NCI-H187 treated with DMSO at 0.1 percent for 48 hours (cell line): ENCODE results near the gene MAPKAP1.

Experiments used
- DNase-seq: peaks from one replicate; lab custom pipeline; 2025; lab: John Stamatoyannopoulos, UW

MAPKAP1 gene

DNA sequence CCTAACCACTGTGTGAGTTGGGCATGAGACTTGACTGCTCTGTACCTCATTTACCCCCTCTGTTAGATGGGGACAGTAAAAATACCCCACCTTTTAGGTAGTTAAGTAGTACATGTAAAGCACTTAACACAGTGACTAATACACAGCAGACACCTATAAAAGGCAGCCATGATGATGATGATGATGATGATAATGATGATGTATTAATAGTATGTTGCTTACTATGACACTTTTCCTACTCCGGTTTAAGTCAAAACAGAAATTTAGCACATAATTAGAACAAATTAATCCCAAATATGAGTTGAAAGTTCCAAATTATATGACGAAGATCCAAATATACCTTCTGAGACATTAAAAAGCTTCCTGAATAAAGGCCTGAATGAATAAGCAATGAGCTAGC, 223.3 kb downstream of the MAPKAP1 start:
- DNase-seq: no peak

DNA sequence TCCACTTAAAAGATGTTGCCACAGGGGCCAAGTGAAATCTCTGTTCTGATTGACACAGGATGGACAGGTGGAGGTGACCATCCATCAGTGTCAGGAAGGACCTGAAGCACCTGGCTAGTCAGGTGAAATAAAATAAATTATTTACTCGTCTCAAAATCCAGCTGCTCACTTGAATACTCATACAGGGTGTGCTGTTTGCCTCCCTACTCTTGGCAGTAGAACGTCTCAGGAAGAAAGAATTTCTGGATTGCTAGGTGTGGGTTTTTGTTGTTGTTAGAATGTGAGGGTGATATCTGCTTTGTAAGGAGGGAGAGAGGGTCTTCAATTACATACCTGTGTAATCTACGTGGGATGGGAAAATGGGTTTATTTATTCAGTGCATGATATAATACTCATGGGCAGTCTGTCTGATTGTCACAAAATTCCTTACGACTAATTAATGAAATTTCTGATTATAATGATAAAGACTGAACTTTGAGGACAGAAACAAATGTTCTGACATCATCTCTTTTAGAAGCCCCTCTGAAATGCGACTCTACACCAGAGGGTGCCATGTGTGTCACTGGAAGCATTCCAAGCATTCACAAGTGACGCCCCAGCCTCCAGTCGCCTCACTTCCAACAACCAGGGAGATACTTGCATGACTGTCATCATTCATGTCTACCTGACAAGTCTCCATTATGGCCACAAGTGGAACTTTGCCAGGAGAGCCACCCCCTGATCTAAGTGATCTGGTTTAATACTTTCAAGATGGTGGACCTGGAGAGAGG, 227.0 kb downstream of the MAPKAP1 start:
- DNase-seq: peak; percentile 22

DNA sequence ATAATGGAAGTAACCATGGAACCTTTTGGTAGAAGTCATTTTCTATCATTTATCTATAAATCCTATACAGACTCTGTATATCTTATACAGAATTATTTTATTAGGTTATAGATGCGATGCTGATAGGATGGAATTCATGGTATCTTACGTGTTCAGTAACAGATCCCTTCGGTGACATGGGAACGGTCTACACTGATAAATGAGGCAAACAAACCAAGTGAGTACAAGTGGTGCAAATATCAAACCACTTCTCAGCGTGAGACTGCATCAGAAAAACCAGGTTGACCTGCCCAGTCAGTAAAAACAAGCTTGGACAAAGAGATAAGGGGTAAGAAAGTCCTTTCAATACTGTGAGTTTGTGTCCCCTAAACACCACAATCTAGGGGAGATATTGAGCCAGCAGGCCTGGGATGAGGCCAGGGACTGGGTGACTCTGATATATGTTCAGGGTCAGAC, 229.9 kb downstream of the MAPKAP1 start:
- no peak for DNase-seq

DNA sequence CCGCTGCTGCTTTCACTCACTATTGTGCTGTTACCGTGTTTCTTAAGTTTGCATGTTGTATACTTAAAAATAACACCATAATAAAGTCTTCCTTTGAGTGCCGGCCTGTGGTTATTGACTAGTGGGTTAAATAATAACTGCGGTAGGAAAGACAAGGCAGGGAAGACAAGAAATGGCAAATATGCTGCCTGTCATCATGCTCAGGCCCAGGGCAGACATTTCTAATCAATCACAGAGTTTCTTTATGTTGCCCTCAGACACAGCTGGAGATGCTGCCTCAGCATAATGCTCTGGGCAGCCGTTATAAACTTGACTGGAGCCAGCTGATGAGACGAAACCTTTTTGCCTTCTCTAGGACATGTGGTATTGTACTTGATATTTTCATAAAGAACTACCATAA, 230.4 kb downstream of the MAPKAP1 start:
- no peak for DNase-seq

DNA sequence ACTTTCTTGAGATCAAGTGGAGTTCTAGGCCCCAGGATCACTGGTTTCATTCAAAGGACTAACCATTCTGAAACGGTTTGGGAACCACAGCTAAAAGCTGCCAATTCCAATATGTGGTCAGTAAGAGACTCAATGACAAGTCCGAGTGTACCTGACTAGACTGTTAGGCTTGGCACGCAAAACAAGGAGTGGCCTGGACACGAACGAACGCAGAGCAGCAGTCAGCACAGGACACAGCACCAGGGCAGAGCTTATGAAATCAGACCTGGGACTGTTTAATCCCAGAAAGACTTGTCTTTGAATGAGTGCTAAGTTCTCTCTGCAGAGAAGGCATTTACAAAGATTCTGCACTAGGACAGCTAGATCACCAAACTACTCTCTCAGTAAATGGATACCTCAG, 231.6 kb downstream of the MAPKAP1 start:
- DNase-seq: no peak

DNA sequence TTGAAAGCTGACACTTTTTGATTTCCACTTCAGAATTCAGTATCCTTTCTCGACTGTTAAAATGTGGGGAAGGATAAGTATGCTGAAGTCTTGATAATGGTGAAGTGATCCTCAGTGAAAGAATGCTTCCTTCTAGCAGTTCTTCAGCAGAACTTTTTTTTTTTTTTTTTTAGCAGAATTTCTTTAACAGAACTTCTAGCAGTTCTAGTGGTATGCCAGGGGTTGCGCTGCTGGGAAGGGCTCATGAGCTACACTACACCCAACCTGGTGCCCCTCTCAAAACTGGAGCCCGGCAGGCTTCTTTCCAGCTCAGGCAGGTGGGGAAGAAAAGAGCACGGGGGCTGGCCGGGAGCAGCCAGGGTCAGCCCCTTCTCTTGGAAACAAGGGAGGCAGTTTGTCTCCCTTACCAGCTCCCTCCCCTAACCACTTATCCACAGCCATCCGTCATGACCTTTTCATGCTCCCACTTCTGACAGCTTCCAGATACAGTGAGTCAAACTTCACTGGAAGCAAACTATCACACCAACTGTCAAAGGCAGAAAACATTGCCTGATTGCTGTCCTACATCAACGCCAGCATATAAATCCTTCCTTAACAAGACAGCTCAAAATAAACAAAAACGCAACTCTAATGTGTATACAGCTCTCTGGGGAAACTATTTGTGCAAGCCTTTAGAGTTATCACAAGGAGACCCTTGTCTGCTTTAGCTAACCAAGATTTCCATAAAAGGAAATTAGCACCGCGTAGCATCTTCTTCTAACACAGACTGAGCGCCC, 233.9 kb downstream of the MAPKAP1 start:
- no peak for DNase-seq

DNA sequence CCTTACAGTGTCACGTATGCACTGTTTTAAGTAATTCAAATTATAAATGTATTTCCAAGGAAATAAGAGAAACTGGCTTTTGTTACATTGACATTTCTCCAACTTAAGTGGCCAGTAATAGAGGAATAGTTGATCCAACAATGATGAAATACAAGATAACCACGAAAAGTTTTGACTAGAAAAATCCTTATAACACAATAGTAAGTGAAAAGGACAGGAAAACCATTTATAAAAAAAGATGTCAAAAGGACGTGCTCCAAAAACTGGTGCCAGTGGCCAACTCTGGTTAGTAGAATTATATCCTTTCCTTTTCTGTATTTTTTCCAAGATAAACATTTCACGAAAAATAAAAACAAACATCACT, 234.5 kb downstream of the MAPKAP1 start:
- DNase-seq: no peak

DNA sequence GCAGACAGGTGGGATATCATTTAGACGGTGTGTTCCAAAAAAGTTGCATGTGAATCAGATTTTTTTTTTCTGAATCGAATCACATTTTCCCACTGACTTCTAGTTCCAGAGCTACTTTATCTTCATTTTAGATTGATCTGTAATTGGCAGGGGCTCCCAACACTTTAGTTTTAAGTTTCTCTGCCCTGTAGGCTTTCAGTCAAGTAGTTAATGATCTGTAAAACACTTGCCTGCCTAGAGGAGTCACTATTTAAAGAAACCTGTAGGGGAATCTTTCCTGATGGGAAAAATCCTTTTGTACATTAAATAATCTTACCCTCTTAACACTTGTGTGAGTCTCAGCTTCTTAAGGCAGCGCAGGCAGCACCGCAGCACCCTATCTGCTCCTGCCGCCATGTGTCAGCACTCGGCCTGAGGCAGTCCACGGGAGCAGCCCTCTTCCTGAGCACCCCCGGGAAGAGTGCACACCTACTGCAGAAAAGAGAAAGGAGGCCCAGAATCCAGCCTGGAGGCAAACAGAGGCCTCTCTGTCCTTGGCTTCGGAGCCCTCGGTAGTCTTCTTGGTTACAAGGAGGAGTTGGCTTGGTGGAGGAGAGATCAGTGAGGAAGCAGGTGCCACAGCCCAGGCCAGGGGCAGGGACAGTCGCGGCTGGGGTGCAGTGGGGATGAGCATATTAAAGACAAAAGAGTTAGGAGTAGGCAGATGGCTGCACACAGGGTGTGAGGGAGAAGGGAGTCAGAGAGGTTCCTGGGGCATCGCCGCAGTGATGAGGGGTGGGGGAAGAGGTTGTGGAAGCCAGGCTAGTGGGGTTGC, 236.0 kb downstream of the MAPKAP1 start:
- DNase-seq: no peak

DNA sequence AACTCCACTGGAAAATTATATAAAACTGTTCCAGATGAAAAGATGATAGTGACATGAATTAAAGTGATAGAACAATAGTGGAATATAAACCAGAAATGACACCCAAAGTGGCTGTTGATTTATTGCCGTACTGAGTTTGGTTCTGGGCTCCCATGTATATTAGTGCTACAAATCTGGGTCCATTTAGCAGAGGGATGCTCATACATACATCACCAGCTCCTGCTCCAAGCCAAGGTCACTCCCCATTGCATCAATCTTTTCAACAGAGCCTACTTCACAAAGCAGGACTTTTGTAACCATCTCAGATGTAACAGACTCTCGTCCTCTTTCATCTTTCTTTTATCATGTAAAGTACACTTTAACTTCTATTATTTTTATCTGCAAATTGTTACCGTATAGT, 236.8 kb downstream of the MAPKAP1 start:
- no peak for DNase-seq

DNA sequence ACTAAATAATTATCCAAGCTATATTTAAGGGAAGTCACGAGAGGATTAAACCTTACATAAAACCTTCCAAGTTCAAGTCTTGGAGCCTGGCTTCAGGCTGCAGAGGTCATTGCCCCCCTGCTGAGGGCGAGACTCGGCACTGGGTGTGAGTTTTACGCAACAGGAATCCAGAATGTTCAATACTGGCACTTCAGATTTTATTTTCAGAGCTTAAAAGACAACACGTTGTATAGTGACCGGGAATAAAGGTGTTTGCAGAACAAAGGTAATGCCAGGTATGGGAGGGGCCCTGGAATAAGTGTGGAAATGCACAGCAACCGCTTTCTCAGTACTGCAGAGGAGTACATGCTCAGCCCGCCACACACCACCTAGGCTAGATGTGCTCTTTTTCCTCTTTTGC, 238.4 kb downstream of the MAPKAP1 start:
- DNase-seq: no peak

DNA sequence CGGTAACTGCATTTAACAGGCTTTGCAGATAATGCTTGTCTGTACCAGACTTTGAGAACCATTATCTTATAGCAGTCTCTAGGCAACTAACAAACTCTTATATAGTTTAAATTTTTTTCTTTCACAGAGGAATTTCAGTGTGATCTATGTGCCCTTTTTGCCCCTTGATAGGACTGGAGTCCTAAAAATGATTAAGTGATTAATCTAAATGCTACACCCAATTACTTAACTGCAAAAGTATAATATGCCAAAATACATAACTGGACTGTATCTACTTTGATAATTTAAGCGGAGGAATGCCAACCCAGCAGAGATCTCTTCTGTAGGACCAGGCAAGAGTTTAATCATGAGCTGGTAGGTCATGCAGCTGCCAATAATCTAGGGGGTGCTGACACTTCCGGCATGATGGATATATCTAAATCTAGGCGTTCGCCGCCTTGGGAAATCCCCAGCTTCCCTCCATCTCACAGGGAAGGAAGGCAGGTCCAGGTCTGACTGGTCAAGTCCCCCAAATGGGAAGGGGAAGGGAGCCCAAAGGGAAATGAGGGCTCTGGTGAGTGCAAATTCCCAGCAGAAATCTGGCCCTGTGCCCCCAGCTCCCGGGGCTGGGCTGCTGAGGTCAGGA, 239.8 kb downstream of the MAPKAP1 start:
- DNase-seq: no peak

DNA sequence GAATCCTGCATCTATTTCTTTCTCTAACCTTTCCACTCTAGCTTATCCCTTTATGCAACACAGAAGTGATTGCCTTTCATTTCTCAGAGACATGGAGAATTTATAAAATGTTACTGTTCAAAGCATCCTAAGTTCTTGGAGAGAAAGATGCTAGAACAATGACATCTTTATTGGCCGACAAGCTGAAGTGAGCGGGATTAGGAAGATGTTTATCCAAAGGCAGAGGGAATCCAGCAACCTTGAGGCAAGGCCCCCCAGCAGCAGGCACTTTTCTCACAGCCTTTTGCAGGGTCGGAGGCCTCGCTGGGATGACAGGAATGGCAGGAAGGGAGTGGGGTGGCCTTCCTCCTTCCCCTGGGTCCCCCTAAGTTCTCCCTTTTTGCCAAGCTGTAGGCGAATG, 240.6 kb downstream of the MAPKAP1 start:
- DNase-seq: no peak

DNA sequence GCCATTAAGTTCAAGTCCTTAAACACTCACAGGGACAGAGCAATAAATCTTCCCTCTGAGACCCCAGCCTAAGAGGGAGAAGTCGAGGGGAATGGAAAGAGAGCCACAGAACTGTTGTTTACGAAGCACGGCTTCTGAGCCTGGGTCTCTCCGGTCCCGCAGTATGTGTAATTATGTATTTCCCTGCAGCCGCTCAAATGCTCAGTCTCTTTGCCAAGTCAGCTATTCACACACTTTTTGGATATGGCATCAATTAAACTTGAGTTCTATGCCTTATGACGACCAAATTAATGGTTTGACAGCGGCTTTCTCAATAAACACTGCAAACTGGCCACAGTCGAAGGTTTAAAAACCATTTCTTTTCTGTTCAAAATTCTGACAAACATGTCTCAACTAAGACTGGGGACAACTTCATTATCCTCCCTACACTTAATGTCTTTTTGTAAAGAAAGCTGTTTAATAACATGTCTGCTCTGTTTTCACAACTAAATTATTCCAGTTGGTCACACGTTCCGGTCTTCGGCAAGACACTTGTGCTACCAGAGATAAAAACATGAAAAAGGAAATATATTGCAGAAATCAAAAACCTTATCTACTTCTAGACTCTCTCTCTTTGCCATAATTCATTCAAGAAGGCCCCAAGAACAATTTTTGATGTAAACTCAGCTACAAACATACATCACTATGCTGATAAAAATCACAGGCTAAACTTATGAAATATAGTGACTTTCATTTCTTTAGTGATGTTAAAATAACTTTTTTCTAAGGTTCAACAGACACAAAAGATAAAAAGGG, 242.2 kb downstream of the MAPKAP1 start:
- DNase-seq: no peak

DNA sequence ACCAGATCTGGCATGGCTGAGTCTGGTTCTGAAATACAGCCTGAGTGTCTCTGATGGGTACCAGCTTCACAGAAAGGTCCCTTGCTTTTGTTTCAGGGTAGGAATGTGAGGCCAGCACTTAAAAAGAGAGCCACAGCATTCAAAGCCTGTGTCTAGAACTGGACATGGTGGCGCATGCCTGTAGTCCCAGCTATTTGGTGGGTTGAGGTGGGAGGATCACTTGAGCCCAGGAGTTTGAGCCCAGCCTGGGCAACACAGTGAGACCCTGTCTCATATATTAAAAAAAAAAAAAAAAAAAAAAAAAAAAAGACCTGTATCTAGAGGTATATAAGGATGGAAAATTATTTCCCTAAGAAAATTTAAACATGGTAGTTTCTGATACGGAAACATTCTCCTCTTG, 243.1 kb downstream of the MAPKAP1 start:
- no peak for DNase-seq

DNA sequence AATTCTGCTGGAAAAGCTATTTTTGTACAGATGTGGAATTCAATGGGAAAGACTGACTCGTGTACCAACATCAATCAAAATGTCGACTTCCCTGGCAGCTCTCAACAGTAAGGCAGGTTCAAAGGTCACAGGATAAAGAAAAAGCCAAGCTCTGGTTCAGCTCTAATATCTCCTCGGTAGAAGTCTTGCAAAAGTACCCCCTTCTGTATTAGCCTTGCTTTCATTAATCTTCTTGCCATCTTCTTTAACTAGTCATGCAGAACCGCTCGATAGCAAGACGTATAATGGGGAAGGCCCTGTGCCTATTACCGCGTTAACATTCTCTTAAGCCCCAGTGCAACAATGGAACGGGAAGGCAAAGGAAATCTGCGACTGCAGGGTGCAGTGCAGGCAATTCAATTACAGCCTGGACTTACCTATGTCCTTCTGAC, 244.1 kb downstream of the MAPKAP1 start:
- DNase-seq: peak; percentile 3

DNA sequence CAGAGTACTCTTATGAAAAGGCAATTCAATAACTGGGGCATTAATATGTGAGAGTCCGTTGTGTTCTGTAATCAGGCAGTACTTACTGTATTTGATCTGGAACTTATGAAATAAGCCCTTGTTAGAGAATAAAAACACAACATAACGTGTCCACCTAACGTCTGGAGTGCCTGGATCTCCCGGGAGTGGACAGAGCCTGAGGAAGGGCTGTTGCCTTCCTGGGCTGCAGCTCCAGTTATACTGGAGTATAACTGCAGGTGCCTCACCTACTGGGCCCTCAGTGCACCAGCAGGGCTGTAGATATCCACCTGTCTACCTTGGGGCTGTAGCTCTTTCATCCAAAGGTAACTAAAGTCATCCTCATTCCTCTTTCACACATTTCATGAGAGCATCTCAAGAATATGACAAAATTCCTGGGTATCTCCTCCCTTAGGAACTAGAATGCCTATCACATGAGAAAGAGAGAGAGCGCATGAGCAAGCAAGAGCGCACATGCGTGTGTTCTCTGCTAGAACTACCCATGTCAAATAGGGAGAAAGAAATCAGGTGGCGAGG, 245.3 kb downstream of the MAPKAP1 start:
- no peak for DNase-seq

DNA sequence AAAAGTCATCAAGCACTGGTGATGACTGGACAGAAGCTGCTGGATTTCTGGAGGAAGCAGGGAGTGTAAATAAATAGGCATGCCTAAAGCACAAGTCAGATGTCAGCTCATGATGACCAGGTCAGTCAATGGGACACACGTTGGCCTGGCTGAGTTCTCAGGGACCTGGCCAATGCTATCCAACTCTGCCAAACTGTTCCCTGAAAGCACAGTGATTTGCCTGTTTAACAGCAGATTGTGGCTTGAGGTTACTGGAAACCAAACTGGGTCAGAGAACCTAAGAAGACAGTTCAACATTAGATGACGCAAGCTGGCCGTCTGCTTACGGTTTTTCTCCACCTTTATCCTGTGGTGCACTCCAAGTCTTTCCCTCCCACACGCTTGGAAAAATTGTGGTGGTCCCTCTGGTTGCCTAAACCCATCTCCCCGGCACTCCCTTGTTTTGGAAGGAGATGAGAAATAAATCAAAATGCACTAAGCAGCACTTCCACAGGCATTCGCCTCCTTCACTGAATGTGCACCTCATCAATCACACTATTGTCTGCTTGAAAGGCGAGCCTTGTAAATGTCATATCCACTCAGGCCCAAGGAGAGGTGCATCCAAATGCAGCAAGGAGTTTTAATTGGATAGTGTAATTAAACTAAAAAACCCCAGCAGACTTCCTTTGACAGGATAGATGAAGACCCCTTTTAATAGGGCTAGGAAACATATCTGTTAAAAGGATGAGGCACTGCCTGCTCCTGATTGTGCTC, 245.9 kb downstream of the MAPKAP1 start:
- DNase-seq: peak; percentile 7

DNA sequence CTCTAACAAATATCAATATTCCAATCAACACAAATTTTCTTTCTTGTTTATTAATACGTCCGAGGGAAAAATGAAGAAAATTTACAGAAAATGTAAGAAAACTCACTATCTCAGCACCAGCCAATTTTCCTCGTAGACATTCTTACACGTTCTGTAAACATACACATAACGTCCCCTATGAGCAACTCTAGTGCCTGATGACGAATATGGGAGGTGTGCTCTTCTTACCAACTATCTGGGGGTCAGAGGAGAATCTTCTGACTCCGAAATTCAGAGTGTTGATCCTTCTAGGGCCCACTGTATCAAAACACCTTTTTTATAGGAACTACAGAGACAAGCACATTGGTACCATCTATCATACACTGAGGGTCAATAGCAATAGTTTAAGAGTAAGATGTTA, 246.7 kb downstream of the MAPKAP1 start:
- DNase-seq: no peak

DNA sequence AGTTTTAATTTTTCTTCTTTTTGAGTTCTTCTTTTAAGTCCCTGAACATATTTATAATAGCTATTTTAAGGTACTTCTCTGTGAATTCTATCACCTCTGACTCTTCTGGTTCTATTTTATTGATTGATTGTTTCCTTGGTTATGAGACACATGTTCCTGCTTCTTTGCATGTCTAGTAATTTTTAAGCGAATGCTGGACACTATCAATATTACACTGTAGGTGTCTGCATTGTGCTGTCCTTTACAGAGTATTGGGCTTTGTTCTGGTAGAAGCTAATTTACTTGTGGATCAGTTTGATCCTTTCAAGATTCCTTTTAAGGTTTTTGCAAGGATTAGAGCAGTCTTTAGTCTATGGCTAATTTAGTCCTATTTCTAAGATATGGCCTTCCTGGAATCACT, 249.7 kb downstream of the MAPKAP1 start:
- DNase-seq: no peak

DNA sequence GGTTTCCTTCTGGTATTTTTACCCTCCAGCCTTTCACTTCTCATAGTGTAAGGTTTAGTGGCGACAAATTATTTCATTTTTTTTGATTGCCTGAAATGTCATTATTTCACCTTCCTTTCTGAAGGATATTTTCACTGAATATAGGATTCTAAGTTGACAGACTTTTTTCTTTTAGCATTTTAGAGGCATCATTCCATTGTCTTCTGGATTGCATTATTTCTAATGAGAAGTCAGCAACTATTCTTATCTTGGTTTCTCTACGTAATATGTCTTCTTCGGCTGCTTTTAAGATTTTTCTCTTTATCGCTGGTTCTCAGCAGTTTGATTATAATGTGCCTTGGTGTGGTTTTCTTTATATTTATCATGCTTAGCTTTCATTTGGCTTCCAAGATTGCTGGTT, 251.1 kb downstream of the MAPKAP1 start:
- DNase-seq: no peak
